Measurements from ENCODE around the gene JAK3. TPM values are rescaled to one million over a fixed set of nuclear protein-coding genes. Genes with fewer than 3 reads are reported as not detected.
A peak's percentile ranks its signal among the peaks of the same experiment; 100 is the strongest.
"Not testable (repeated sequence)": the region's sequence is repeated elsewhere in the genome, so short reads cannot be mapped to it uniquely, and the experiment has no call there.

JAK3 gene
- total and polyA plus RNA-seq, 7 experiments from 2014 or later, result 125 to 296 (median 169) TPM

- ChIA-PET CTCF (no interaction called here), POLR2A (interaction anchor here (0.6 to 0.7 kb wide), 2 partner anchors 103 to 481 kb away, joined by 3 read pairs; no protein-coding TSS in a partner anchor)
- no peaks in the 10 kb centered on the region for H3K27me3 Mint-ChIP-seq
- peaks cover 0 to 64% (median 0%) of the 10 kb centered on the region in 3 experiments for H3K36me3 ChIP-seq (ENCODE audit: control insufficient read depth in 2 of 3, insufficient read depth in 3 of 3, low read length in 3 of 3)
- H3K4me3 ChIP-seq (ENCODE audit: low read length), result no peak overlapping the region
- H3K27ac ChIP-seq (ENCODE audit: low read depth, low read length), result no peak overlapping the region
- H3K27me3 ChIP-seq (ENCODE audit: control insufficient read depth in 2 of 2, insufficient read depth in 2 of 2, low read length in 2 of 2), result no peaks in the 10 kb centered on the region
- peaks cover 0 to 6% of the 10 kb centered on the region in 2 donors for H3K4me1 ChIP-seq (ENCODE audit: control insufficient read depth in 2 of 2, insufficient read depth in 2 of 2, low read length in 2 of 2)
- no peaks in the 10 kb centered on the region for H3K9me3 Mint-ChIP-seq
- H3K9me3 ChIP-seq (ENCODE audit: control insufficient read depth in 2 of 3, low read length in 3 of 3), result no peaks in the 10 kb centered on the region
- no peak overlapping the region for H3K4me3 Mint-ChIP-seq
- H3K27ac Mint-ChIP-seq, result no peak overlapping the region
- peaks cover 5 to 25% (median 12%) of the 10 kb centered on the region in 5 donors for H3K36me3 Mint-ChIP-seq
- intact Hi-C loops (cut with micrococcal nuclease), result loop anchor here in 1 of 2 donors (5.0 kb wide), 1 partner anchor 78 kb away; no protein-coding TSS in a partner anchor
- no peak for DNase-seq
- ATAC-seq, result no peak
- peaks cover 13 to 24% (median 20%) of the 10 kb centered on the region in 7 donors for H3K4me1 Mint-ChIP-seq
These were observed 67.0 kb downstream of the JAK3 start for GRCh38 chr19:17780781-17781180.

GRCh38 chr19:17778968-17779929 is 68.5 kb downstream of the JAK3 start:
- no peaks in the 10 kb centered on the region for H3K9me3 ChIP-seq (ENCODE audit: control insufficient read depth in 2 of 3, low read length in 3 of 3)
- intact Hi-C loops (cut with micrococcal nuclease), result loop anchor here in 1 of 2 donors (1.0 kb wide), 1 partner anchor 32 kb away; no protein-coding TSS in a partner anchor
- no peaks in the 10 kb centered on the region for H3K27me3 ChIP-seq (ENCODE audit: control insufficient read depth in 2 of 2, insufficient read depth in 2 of 2, low read length in 2 of 2)
- peak overlapping the region in 1 of 10 donors; percentile 8 for H3K4me3 Mint-ChIP-seq
- DNase-seq (no peak), ATAC-seq (no peak)
- H3K27ac ChIP-seq (ENCODE audit: low read depth, low read length), result peak overlapping the region; percentile 17
- peaks cover 9 to 21% (median 17%) of the 10 kb centered on the region in 7 donors for H3K4me1 Mint-ChIP-seq
- peaks cover 0 to 70% (median 0%) of the 10 kb centered on the region in 3 experiments for H3K36me3 ChIP-seq (ENCODE audit: control insufficient read depth in 2 of 3, insufficient read depth in 3 of 3, low read length in 3 of 3)
- no peaks in the 10 kb centered on the region for H3K27me3 Mint-ChIP-seq
- H3K4me1 ChIP-seq (ENCODE audit: control insufficient read depth in 2 of 2, insufficient read depth in 2 of 2, low read length in 2 of 2), result peaks cover 0 to 5% of the 10 kb centered on the region in 2 donors
- H3K9me3 Mint-ChIP-seq, result no peaks in the 10 kb centered on the region
- ChIA-PET CTCF (interaction anchor here (0.6 kb wide), 1 partner anchor 488 kb away, joined by 3 read pairs; no protein-coding TSS in a partner anchor), POLR2A (no interaction called here)
- H3K4me3 ChIP-seq (ENCODE audit: low read length), result no peak overlapping the region
- peak overlapping the region in 6 of 9 donors; percentile 31 to 81 (median 62) for H3K27ac Mint-ChIP-seq
- peaks cover 8 to 28% (median 11%) of the 10 kb centered on the region in 5 donors for H3K36me3 Mint-ChIP-seq

DNA sequence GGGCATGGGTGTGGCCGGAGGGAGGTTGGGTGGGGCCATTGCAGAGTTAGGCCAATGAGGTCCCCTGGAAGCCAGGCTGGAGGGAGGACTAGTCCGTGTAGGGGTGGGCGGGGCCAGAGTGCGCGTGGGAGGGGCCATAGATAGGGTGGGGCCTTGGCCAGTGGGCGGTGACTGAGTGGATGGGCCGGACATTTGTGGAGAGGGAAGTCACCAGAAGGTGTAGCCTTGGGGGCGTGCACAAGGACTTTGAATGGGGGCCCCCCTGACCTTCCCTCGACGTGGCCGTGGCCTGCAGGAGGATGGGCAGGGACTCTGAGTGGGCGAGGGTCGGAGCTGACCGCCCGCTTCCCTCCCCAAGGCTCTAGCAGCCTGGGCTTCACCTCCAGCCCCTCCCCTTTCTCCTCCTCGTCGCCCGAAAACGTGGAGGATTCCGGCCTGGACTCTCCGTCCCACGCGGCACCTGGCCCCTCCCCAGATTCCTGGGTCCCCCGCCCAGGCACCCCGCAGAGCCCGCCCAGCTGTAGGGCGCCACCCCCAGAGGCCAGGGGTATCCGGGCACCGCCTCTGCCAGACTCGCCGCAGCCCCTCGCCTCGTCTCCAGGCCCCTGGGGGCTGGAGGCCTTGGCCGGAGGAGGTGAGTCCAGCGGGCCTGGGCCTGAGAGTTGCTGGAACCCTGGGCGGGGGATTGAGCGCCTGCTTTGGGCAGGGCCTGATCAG is 69.4 kb downstream of the JAK3 start:
- Mint-ChIP-seq H3K27ac (peak overlapping the region in 5 of 9 donors; percentile 42 to 81 (median 58)), H3K9me3 (no peaks in the 10 kb centered on the region), H3K4me3 (no peak overlapping the region), H3K4me1 (peaks cover 5 to 16% (median 12%) of the 10 kb centered on the region in 7 donors), H3K27me3 (no peaks in the 10 kb centered on the region), H3K36me3 (peaks cover 10 to 30% (median 11%) of the 10 kb centered on the region in 5 donors)
- H3K4me1 ChIP-seq (ENCODE audit: control insufficient read depth in 2 of 2, insufficient read depth in 2 of 2, low read length in 2 of 2), result no peaks in the 10 kb centered on the region
- ChIA-PET CTCF (interaction anchor here (0.6 kb wide), 1 partner anchor 487 kb away, joined by 3 read pairs; no protein-coding TSS in a partner anchor), POLR2A (interaction anchor here (1.0 kb wide), 1 partner anchor 15 kb away, joined by 3 read pairs; no protein-coding TSS in a partner anchor)
- H3K36me3 ChIP-seq (ENCODE audit: control insufficient read depth in 2 of 3, insufficient read depth in 3 of 3, low read length in 3 of 3), result peaks cover 0 to 71% (median 2%) of the 10 kb centered on the region in 3 experiments
- ATAC-seq (peak; percentile 83), DNase-seq (peak in 1 of 9 donors; percentile 44)
- intact Hi-C loops (cut with micrococcal nuclease), result loop anchor here in 1 of 2 donors (1.0 kb wide), 1 partner anchor 31 kb away; no protein-coding TSS in a partner anchor
- no peaks in the 10 kb centered on the region for H3K9me3 ChIP-seq (ENCODE audit: control insufficient read depth in 2 of 3, low read length in 3 of 3)
- no peak overlapping the region for H3K4me3 ChIP-seq (ENCODE audit: low read length)
- peak overlapping the region; percentile 17 for H3K27ac ChIP-seq (ENCODE audit: low read depth, low read length)
- H3K27me3 ChIP-seq (ENCODE audit: control insufficient read depth in 2 of 2, insufficient read depth in 2 of 2, low read length in 2 of 2), result no peaks in the 10 kb centered on the region

DNA sequence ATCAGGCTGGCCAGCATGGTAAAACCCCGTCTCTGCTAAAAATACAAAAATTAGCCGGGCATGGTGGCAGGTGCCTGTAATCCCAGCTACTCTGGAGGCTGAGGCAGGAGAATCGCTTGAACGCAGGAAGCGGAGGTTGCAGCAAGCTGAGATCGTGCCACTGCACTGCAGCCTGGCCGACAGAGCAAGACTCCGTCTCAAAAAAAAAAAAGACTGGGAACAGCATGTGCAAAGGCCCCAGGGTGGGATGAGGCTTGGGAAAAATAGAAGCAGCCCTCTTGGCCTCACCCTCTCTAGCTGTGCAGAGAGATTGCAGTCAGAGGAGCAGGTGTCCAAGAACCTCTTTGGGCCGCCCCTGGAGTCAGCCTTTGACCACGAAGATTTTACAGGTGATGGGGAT is 69.9 kb downstream of the JAK3 start:
- Mint-ChIP-seq H3K36me3 (peaks cover 12 to 33% (median 16%) of the 10 kb centered on the region in 5 donors), H3K27ac (peak overlapping the region in 7 of 9 donors; percentile 21 to 76 (median 67)), H3K4me1 (peaks cover 5 to 16% (median 12%) of the 10 kb centered on the region in 7 donors)
- H3K4me3 Mint-ChIP-seq; H3K27me3 ChIP-seq (ENCODE audit: control insufficient read depth in 2 of 2, insufficient read depth in 2 of 2, low read length in 2 of 2); DNase-seq; H3K9me3 Mint-ChIP-seq; H3K9me3 ChIP-seq (ENCODE audit: control insufficient read depth in 2 of 3, low read length in 3 of 3); ATAC-seq; H3K4me3 ChIP-seq (ENCODE audit: low read length); H3K4me1 ChIP-seq (ENCODE audit: control insufficient read depth in 2 of 2, insufficient read depth in 2 of 2, low read length in 2 of 2); CTCF ChIA-PET; H3K27me3 Mint-ChIP-seq; H3K27ac ChIP-seq (ENCODE audit: low read depth, low read length): not testable (repeated sequence)
- POLR2A ChIA-PET, result interaction anchor here (0.6 to 1.3 kb wide), 3 partner anchors 15 to 538 kb away, joined by 3 read pairs; no protein-coding TSS in a partner anchor
- H3K36me3 ChIP-seq (ENCODE audit: control insufficient read depth in 2 of 3, insufficient read depth in 3 of 3, low read length in 3 of 3), result peaks cover 0 to 73% (median 3%) of the 10 kb centered on the region in 3 experiments
- intact Hi-C loops (cut with micrococcal nuclease), result loop anchor here in 1 of 2 donors (1.0 kb wide), 1 partner anchor 31 kb away; no protein-coding TSS in a partner anchor

GRCh38 chr19:17775991-17776803 is 71.6 kb downstream of the JAK3 start:
- H3K36me3 ChIP-seq (ENCODE audit: control insufficient read depth in 2 of 3, insufficient read depth in 3 of 3, low read length in 3 of 3), result peaks cover 0 to 69% (median 3%) of the 10 kb centered on the region in 3 experiments
- no peak for DNase-seq
- H3K4me3 ChIP-seq (ENCODE audit: low read length), result no peak overlapping the region
- no peaks in the 10 kb centered on the region for H3K4me1 ChIP-seq (ENCODE audit: control insufficient read depth in 2 of 2, insufficient read depth in 2 of 2, low read length in 2 of 2)
- intact Hi-C loops (cut with micrococcal nuclease), result loop anchor here in 1 of 2 donors (2.0 kb wide), 1 partner anchor 71 kb away; no protein-coding TSS in a partner anchor
- H3K9me3 ChIP-seq (ENCODE audit: control insufficient read depth in 2 of 3, low read length in 3 of 3), result no peaks in the 10 kb centered on the region
- H3K27ac ChIP-seq (ENCODE audit: low read depth, low read length), result no peak overlapping the region
- ATAC-seq, result peak; percentile 33
- Mint-ChIP-seq H3K36me3 (peaks cover 13 to 34% (median 18%) of the 10 kb centered on the region in 5 donors), H3K4me3 (peak overlapping the region in 1 of 10 donors; percentile 45), H3K27me3 (no peaks in the 10 kb centered on the region), H3K9me3 (no peaks in the 10 kb centered on the region), H3K27ac (peak overlapping the region in 1 of 9 donors; percentile 71), H3K4me1 (peaks cover 0 to 18% (median 9%) of the 10 kb centered on the region in 7 donors)
- H3K27me3 ChIP-seq (ENCODE audit: control insufficient read depth in 2 of 2, insufficient read depth in 2 of 2, low read length in 2 of 2), result no peaks in the 10 kb centered on the region
- ChIA-PET POLR2A (no interaction called here), CTCF (interaction anchor here (0.6 kb wide), 1 partner anchor 80 kb away, joined by 3 read pairs; no protein-coding TSS in a partner anchor)
